Sigmoid colon (tissue), 7 donors: ENCODE measurements around the gene CRTC1. TPM values are rescaled to one million over a fixed set of nuclear protein-coding genes. Genes with fewer than 3 reads are reported as not detected.

Experiments
- DNase-seq: peaks from one replicate; pipeline ENCODE4 v3.0.0-alpha.2; 2019
- H3K27ac ChIP-seq, 4 donors: fragments of 200-600 bp; sonication (generic); one replicate each; pipeline ENCODE4 v1.5.1; 2016 to 2019; ENCODE audit warnings: mild to moderate bottlenecking in 1 of 4
- H3K27me3 ChIP-seq, 3 donors: fragments of 200-600 bp; sonication (generic); one replicate each; pipeline ENCODE4 v1.5.1; 2019; ENCODE audit warnings: mild to moderate bottlenecking in 1 of 3
- H3K36me3 ChIP-seq, 4 donors: fragments of 200-600 bp; sonication (generic); one replicate each; pipeline ENCODE4 v1.5.1; 2016 to 2019
- H3K4me1 ChIP-seq, 4 donors: fragments of 200-600 bp; sonication (generic); one replicate each; pipeline ENCODE4 v1.5.1; 2017 to 2019
- H3K4me3 ChIP-seq, 4 donors: fragments of 200-600 bp; sonication (generic); one replicate each; pipeline ENCODE4 v1.5.1; 2017 to 2019; ENCODE audit warnings: mild to moderate bottlenecking in 2 of 4, moderate library complexity in 1 of 4
- H3K9me3 ChIP-seq, 4 donors: fragments of 200-600 bp in 3 of 4; sonication (generic) in 3 of 4; one replicate each; pipeline versions ENCODE4 v1.5.1 to v1.6.1; 2013 to 2019
- EP300 ChIP-seq, 4 donors: sonication (generic); formaldehyde crosslinking; IDR thresholded peaks; one replicate each; pipeline ENCODE4 v1.6.1; 2017; ENCODE audit warnings: antibody characterized with exemption in 4 of 4
- POLR2A ChIP-seq, 2 donors: fragments of 450-650 bp; IDR thresholded peaks; one replicate each; pipeline ENCODE4 v1.6.1; 2016; ENCODE audit warnings: antibody characterized with exemption in 2 of 2, mild to moderate bottlenecking in 2 of 2, moderate library complexity in 2 of 2
- POLR2AphosphoS5 ChIP-seq, 4 donors: sonication (generic); formaldehyde crosslinking; IDR thresholded peaks; one replicate each; pipeline ENCODE4 v1.6.1; 2017; ENCODE audit warnings: antibody characterized with exemption in 4 of 4
- WGBS, 2 donors: extraction: QIAGEN DNeasy Blood & Tissue Kit; methylation state at CpG; one replicate each; pipeline ENCODE4 v1.1.7; 2013; 5-methylcytosine and 5-hydroxymethylcytosine counted together
- intact Hi-C: fragments of 100-400 bp; cut with DNase I; formaldehyde crosslinking; loops from one replicate; pipeline ENCODE4 v1.15.1; 2023
- polyA plus RNA-seq, 3 donors: library from polyadenylated mRNA; stranded (reverse); fragments of 200-250 nt; gene quantifications; one replicate each; pipeline ENCODE4 v1.2.3, GENCODE V29; 2013
- total RNA-seq, 4 donors: library from RNA; depleted of rRNA; stranded (reverse); fragments of >200 nt; gene quantifications; one replicate each; pipeline ENCODE4 v1.1.0, GENCODE V29; 2016
- TF ChIP-seq, protein P1 (sequence below), 4 experiments: fragments of 450-650 bp in 3 of 4; fragments of 200-600 bp in 1 of 4; IDR thresholded peaks; one replicate each; pipeline ENCODE4 v1.5.1; 2016 to 2019; ENCODE audit warnings: antibody characterized with exemption in 4 of 4, mild to moderate bottlenecking in 3 of 4, moderate library complexity in 2 of 4
- donor health status: healthy with polysubstance abuse.
- donor health status: Bipolar disorder and iron deficiency.
- donor health status: healthy.

CRTC1 gene
- total and polyA plus RNA-seq, 7 donors, result 2.5 to 8.9 (median 3.6) TPM

DNA sequence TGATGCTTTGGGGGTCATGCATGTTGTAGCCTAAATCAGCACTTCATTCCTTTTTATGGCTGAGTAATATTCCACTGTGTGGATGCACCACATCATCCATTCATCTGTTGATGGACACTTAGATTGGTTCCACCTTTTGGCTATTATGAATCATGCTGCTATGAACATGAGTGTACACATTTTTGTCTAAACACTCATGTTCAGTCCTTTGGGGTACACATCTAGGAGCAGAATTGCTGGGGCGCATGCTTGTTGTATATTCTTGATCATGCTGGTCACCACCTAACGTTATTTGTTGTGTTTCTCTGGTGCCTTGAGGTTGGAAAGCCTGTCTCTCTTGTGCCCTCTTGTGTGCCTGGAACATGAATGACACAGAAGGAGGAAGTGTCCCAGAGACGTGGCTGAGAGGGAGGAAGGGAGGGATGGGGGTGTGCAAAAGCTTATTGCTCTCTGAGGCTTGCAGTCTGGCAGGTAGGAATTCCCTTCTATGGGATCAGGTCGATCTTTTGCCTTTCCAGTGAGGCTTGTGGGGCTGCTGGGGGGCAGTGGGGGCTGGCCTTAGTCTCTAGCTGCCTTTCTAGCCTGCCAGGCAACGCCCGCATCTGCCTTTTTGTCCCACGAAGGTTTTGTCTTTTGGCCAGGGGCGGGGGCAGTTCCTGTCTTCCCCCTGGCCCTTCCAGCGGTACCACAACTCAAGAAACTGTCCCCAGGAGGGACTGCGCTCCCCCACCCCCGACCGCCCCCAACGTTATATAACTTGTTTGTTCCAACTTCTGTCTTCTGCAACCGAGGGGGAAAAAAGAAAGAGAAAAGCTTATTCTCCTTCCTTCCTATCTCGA lies 39.1 kb upstream of the CRTC1 start:
- peaks cover 0 to 41% (median 30%) of the 10 kb centered on the region in 4 donors for H3K4me1 ChIP-seq
- 52 to 67% methylated on average over 15 of the region's 15 CpGs for WGBS, 2 donors
- H3K27me3 ChIP-seq, result no peaks in the 10 kb centered on the region
- peak overlapping the region; percentile 47 to 64 (median 60) for H3K27ac ChIP-seq
- no peaks in the 10 kb centered on the region for H3K36me3 ChIP-seq
- intact Hi-C loops, result no loop called here
- TF ChIP-seq POLR2AphosphoS5 (IDR thresholded peaks at IDR 0.05), result peak in 1 of 4 donors; percentile 20
- no peak for TF ChIP-seq EP300 (IDR thresholded peaks at IDR 0.05)
- DNase-seq, result no peak
- H3K9me3 ChIP-seq, result no peaks in the 10 kb centered on the region
- peak overlapping the region in 1 of 4 donors; percentile 17 for H3K4me3 ChIP-seq

DNA sequence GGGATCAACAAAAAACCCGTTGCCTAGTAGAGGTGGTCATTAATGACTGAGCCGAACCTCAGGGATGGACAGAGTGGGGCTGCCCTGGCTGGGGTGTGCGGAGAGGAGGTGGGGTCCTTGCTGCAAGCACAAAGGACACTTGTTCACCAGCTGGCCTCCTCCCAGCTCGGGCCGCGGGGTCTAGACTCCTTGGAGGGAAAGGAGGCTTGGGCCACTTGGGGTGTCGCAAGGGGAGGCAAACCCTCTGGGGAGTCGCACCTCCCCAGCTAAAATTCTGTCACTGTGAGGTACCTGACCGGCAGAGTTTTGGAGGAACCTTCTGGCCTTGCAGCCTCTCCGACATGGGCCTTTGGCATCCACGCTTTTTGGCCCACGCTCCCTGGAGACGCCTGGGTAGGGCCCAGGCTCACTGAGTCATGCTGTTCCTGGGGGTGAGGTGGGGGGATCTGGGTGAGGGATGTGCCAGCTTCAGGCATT lies 38.4 kb upstream of the CRTC1 start:
- DNase-seq, result no peak
- TF ChIP-seq POLR2A (IDR thresholded peaks at IDR 0.05), result no peak
- TF ChIP-seq, protein P1, sequence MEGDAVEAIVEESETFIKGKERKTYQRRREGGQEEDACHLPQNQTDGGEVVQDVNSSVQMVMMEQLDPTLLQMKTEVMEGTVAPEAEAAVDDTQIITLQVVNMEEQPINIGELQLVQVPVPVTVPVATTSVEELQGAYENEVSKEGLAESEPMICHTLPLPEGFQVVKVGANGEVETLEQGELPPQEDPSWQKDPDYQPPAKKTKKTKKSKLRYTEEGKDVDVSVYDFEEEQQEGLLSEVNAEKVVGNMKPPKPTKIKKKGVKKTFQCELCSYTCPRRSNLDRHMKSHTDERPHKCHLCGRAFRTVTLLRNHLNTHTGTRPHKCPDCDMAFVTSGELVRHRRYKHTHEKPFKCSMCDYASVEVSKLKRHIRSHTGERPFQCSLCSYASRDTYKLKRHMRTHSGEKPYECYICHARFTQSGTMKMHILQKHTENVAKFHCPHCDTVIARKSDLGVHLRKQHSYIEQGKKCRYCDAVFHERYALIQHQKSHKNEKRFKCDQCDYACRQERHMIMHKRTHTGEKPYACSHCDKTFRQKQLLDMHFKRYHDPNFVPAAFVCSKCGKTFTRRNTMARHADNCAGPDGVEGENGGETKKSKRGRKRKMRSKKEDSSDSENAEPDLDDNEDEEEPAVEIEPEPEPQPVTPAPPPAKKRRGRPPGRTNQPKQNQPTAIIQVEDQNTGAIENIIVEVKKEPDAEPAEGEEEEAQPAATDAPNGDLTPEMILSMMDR (IDR thresholded peaks at IDR 0.05), result no peak
- TF ChIP-seq EP300 (IDR thresholded peaks at IDR 0.05), result no peak
- no peak for TF ChIP-seq POLR2AphosphoS5 (IDR thresholded peaks at IDR 0.05)
- intact Hi-C loops, result no loop called here
- Histone ChIP-seq H3K4me1 (peaks cover 0 to 43% (median 37%) of the 10 kb centered on the region in 4 donors), H3K36me3 (no peaks in the 10 kb centered on the region), H3K27me3 (no peaks in the 10 kb centered on the region), H3K4me3 (peak overlapping the region in 1 of 4 donors; percentile 17), H3K27ac (peak overlapping the region; percentile 47 to 64 (median 60)), H3K9me3 (no peaks in the 10 kb centered on the region)
- WGBS, 2 donors, result 83 to 93% methylated on average over 13 of the region's 13 CpGs

- 94% methylated on average over 34 of the region's 34 CpGs for WGBS, 2 donors
- H3K27me3 ChIP-seq, result no peaks in the 10 kb centered on the region
- DNase-seq, result no peak
- TF ChIP-seq, protein P1 (IDR thresholded peaks at IDR 0.05), result no peak
- no peak for TF ChIP-seq POLR2A (IDR thresholded peaks at IDR 0.05)
- TF ChIP-seq EP300 (IDR thresholded peaks at IDR 0.05), result no peak
- TF ChIP-seq POLR2AphosphoS5 (IDR thresholded peaks at IDR 0.05), result no peak
- peaks cover 0 to 59% (median 53%) of the 10 kb centered on the region in 4 donors for H3K4me1 ChIP-seq
- H3K27ac ChIP-seq, result no peak overlapping the region
- H3K36me3 ChIP-seq, result no peaks in the 10 kb centered on the region
- H3K4me3 ChIP-seq, result no peak overlapping the region
- H3K9me3 ChIP-seq, result no peaks in the 10 kb centered on the region
- intact Hi-C loops, result no loop called here
Measured at GRCh38 chr19:18646535-18647370, 36.7 kb upstream of the CRTC1 start.

DNA sequence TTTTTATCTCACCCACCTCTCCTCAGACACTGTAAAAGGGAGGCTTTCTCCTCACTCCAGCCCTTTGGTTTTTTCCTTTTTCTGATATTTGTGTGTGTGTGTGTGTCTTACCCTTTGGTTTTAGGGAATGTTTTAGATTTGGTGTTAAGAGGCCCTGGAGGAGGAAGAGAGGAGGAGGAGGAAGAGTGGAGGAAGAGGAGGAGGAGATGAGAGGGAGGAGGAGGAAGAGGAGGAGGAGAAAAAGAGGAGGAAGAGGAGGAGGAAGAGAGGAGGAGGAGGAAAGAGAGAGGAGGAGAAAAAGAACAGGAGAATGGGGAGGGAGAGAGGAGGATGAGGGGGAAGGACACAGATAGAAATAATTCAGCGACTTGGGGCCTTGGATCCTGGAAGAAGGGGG lies 36.1 kb upstream of the CRTC1 start:
- intact Hi-C loops, result no loop called here
- H3K4me1 ChIP-seq, result peaks cover 0 to 62% (median 58%) of the 10 kb centered on the region in 4 donors
- no peaks in the 10 kb centered on the region for H3K9me3 ChIP-seq
- 88 to 94% methylated on average over 1 of the region's 1 CpG for whole genome bisulfite sequencing, 2 donors
- no peak for DNase-seq
- no peaks in the 10 kb centered on the region for H3K27me3 ChIP-seq
- TF ChIP-seq POLR2AphosphoS5 (IDR thresholded peaks at IDR 0.05) (no peak), POLR2A (IDR thresholded peaks at IDR 0.05) (no peak), EP300 (IDR thresholded peaks at IDR 0.05) (no peak)
- TF ChIP-seq, protein P1 (IDR thresholded peaks at IDR 0.05), result no peak
- no peak overlapping the region for H3K27ac ChIP-seq
- H3K36me3 ChIP-seq, result no peaks in the 10 kb centered on the region
- no peak overlapping the region for H3K4me3 ChIP-seq

- intact Hi-C loops, result no loop called here
- Histone ChIP-seq H3K27ac (peak overlapping the region in 2 of 4 donors; percentile 81 to 89), H3K36me3 (no peaks in the 10 kb centered on the region), H3K4me1 (peaks cover 0 to 62% (median 58%) of the 10 kb centered on the region in 4 donors), H3K27me3 (no peaks in the 10 kb centered on the region), H3K4me3 (no peak overlapping the region), H3K9me3 (no peaks in the 10 kb centered on the region)
- TF ChIP-seq EP300 (IDR thresholded peaks at IDR 0.05), result no peak
- no peak for TF ChIP-seq POLR2AphosphoS5 (IDR thresholded peaks at IDR 0.05)
- TF ChIP-seq POLR2A (IDR thresholded peaks at IDR 0.05), result no peak
- TF ChIP-seq, protein P1 (IDR thresholded peaks at IDR 0.05), result no peak
- DNase-seq, result no peak
- 95 to 97% methylated on average over 10 of the region's 10 CpGs for WGBS, 2 donors
Measured at GRCh38 chr19:18647807-18648206, 35.7 kb upstream of the CRTC1 start.
